H7 (cell line): ENCODE measurements around the gene AKAP13. TPM values are rescaled to one million over a fixed set of nuclear protein-coding genes. Genes with fewer than 3 reads are reported as not detected.

ENCODE experiments used
- DNase-seq: peaks from one replicate; pipeline ENCODE4 v3.0.0; 2012
- H3K27me3 ChIP-seq: 2 replicates; pipeline ENCODE4 v1.6.0; 2011; ENCODE audit warnings: mild to moderate bottlenecking, low read length; ENCODE audit not compliant: control insufficient read depth, insufficient read depth
- H3K36me3 ChIP-seq: replicated peaks from 2 replicates; pipeline ENCODE4 v1.5.1; 2011; ENCODE audit warnings: low read length; ENCODE audit not compliant: control insufficient read depth, insufficient read depth
- H3K4me3 ChIP-seq: 2 replicates; pipeline ENCODE4 v1.5.1; 2011; ENCODE audit warnings: low read depth, mild to moderate bottlenecking, control low read depth, low read length, moderate library complexity; ENCODE audit not compliant: insufficient read depth
- total RNA-seq: library from RNA; depleted of rRNA; stranded (reverse); fragments of >200 nt; shearing (Covaris generic); gene quantifications from 2 replicates; pipeline ENCODE4 v1.2.3, GENCODE V29; 2014

AKAP13 gene
- total RNA-seq, 1 experiment from 2014 or later: 26.2 TPM

GRCh38 chr15:85361323-85361722 is 19.1 kb upstream of the AKAP13 start:
- Histone ChIP-seq H3K36me3 (no peaks in the 10 kb centered on the region), H3K27me3 (no peaks in the 10 kb centered on the region), H3K4me3 (no peak overlapping the region)
- no peak for DNase-seq

GRCh38 chr15:85362436-85363081 is 17.8 kb upstream of the AKAP13 start:
- H3K27me3 ChIP-seq: no peaks in the 10 kb centered on the region
- no peak overlapping the region for H3K4me3 ChIP-seq
- H3K36me3 ChIP-seq: no peaks in the 10 kb centered on the region
- no peak for DNase-seq

- H3K36me3 ChIP-seq: no peaks in the 10 kb centered on the region
These were observed 14.4 kb upstream of the AKAP13 start for GRCh38 chr15:85365980-85366379.

GRCh38 chr15:85367741-85368140 is 12.7 kb upstream of the AKAP13 start:
- Histone ChIP-seq H3K4me3 (no peak overlapping the region), H3K27me3 (no peaks in the 10 kb centered on the region), H3K36me3 (no peaks in the 10 kb centered on the region)
- no peak for DNase-seq

More at GRCh38 chr15:85365980-85366379, 14.4 kb upstream of the AKAP13 start:
- Histone ChIP-seq H3K27me3 (no peaks in the 10 kb centered on the region), H3K4me3 (no peak overlapping the region)
- no peak for DNase-seq

- no peak for DNase-seq
- no peaks in the 10 kb centered on the region for H3K27me3 ChIP-seq
These were observed 5.6 kb upstream of the AKAP13 start for GRCh38 chr15:85374831-85375230.

GRCh38 chr15:85377269-85377668 is 3.1 kb upstream of the AKAP13 start:
- no peak overlapping the region for H3K4me3 ChIP-seq
- DNase-seq: no peak
- no peaks in the 10 kb centered on the region for H3K36me3 ChIP-seq
- no peaks in the 10 kb centered on the region for H3K27me3 ChIP-seq

More at GRCh38 chr15:85374831-85375230, 5.6 kb upstream of the AKAP13 start:
- Histone ChIP-seq H3K36me3 (no peaks in the 10 kb centered on the region), H3K4me3 (no peak overlapping the region)

- no peak overlapping the region for H3K4me3 ChIP-seq
- H3K27me3 ChIP-seq: no peaks in the 10 kb centered on the region
- no peaks in the 10 kb centered on the region for H3K36me3 ChIP-seq
- DNase-seq: no peak
These were observed 2.4 kb upstream of the AKAP13 start for GRCh38 chr15:85377986-85378385.

GRCh38 chr15:85379403-85380131 is 836 bp upstream of the AKAP13 start:
- Histone ChIP-seq H3K4me3 (peak overlapping the region; percentile 48), H3K36me3 (no peaks in the 10 kb centered on the region), H3K27me3 (no peaks in the 10 kb centered on the region)
- no peak for DNase-seq

- DNase-seq: peak; percentile 92
- no peaks in the 10 kb centered on the region for H3K36me3 ChIP-seq
- peak overlapping the region; percentile 76 for H3K4me3 ChIP-seq
- no peaks in the 10 kb centered on the region for H3K27me3 ChIP-seq
These were observed 624 bp downstream of the AKAP13 start for GRCh38 chr15:85380812-85381642.

- DNase-seq: no peak
- H3K36me3 ChIP-seq: no peaks in the 10 kb centered on the region
- H3K27me3 ChIP-seq: no peaks in the 10 kb centered on the region
- H3K4me3 ChIP-seq: peak overlapping the region; percentile 76
These were observed 1.7 kb downstream of the AKAP13 start for GRCh38 chr15:85381850-85382751.

- H3K36me3 ChIP-seq: no peaks in the 10 kb centered on the region
- DNase-seq: no peak
- H3K27me3 ChIP-seq: no peaks in the 10 kb centered on the region
- H3K4me3 ChIP-seq: no peak overlapping the region
These were observed 2.5 kb downstream of the AKAP13 start for GRCh38 chr15:85382942-85383341.

- DNase-seq: no peak
- Histone ChIP-seq H3K4me3 (no peak overlapping the region), H3K27me3 (no peaks in the 10 kb centered on the region)
These were observed 3.2 kb downstream of the AKAP13 start for GRCh38 chr15:85383470-85384148.

GRCh38 chr15:85386261-85386660 is 5.9 kb downstream of the AKAP13 start:
- Histone ChIP-seq H3K36me3 (no peaks in the 10 kb centered on the region), H3K4me3 (no peak overlapping the region), H3K27me3 (no peaks in the 10 kb centered on the region)
- DNase-seq: no peak

More at GRCh38 chr15:85383470-85384148, 3.2 kb downstream of the AKAP13 start:
- no peaks in the 10 kb centered on the region for H3K36me3 ChIP-seq
